ENCODE measurements around the gene ZC3H12D.

Gene ZC3H12D

GRCh38 chr6:149422581-149422980 is 62.2 kb downstream of the ZC3H12D start:
- no peak for ATAC-seq
- no peak for TF ChIP-seq ZC3H10 (CRISPR knock-in tag; IDR thresholded peaks at IDR 0.05)
- TF ChIP-seq TSHZ2 (CRISPR knock-in tag; IDR thresholded peaks at IDR 0.05): no peak
- TF ChIP-seq GLIS3 (CRISPR knock-in tag; IDR thresholded peaks at IDR 0.05): no peak
- TF ChIP-seq TCF4 (CRISPR knock-in tag; IDR thresholded peaks at IDR 0.05; ENCODE audit: borderline replicate concordance): no peak
- TF ChIP-seq ZNF70 (CRISPR knock-in tag; IDR thresholded peaks at IDR 0.05): no peak

- TF ChIP-seq GLIS3 (CRISPR knock-in tag; IDR thresholded peaks at IDR 0.05) (no peak), CSDC2 (CRISPR knock-in tag; IDR thresholded peaks at IDR 0.05) (no peak), CREB5 (CRISPR knock-in tag; IDR thresholded peaks at IDR 0.05; ENCODE audit: low read depth) (no peak), RARB (CRISPR knock-in tag; IDR thresholded peaks at IDR 0.05) (no peak), ZNF70 (CRISPR knock-in tag; IDR thresholded peaks at IDR 0.05) (no peak), ZC3H10 (CRISPR knock-in tag; IDR thresholded peaks at IDR 0.05) (no peak), ESRRG (CRISPR knock-in tag; IDR thresholded peaks at IDR 0.05) (no peak), OSR1 (CRISPR knock-in tag; IDR thresholded peaks at IDR 0.05) (no peak), CSRNP3 (CRISPR knock-in tag; IDR thresholded peaks at IDR 0.05) (no peak), TCF4 (CRISPR knock-in tag; IDR thresholded peaks at IDR 0.05; ENCODE audit: borderline replicate concordance) (no peak), TSHZ2 (CRISPR knock-in tag; IDR thresholded peaks at IDR 0.05) (no peak), PATZ1 (CRISPR knock-in tag; IDR thresholded peaks at IDR 0.05; ENCODE audit: borderline replicate concordance) (no peak)
- no peak for ATAC-seq
These were observed 63.7 kb downstream of the ZC3H12D start for GRCh38 chr6:149421132-149421531.

GRCh38 chr6:149419696-149420404 is 65.0 kb downstream of the ZC3H12D start:
- no peak for ATAC-seq
- TF ChIP-seq TOX (CRISPR knock-in tag; IDR thresholded peaks at IDR 0.05; ENCODE audit: borderline replicate concordance) (no peak), ARNTL (CRISPR knock-in tag; IDR thresholded peaks at IDR 0.05; ENCODE audit: borderline replicate concordance, low read depth) (no peak), BACH2 (CRISPR knock-in tag; IDR thresholded peaks at IDR 0.05; ENCODE audit: borderline replicate concordance) (no peak), TSHZ2 (CRISPR knock-in tag; IDR thresholded peaks at IDR 0.05) (no peak), SNAI2 (CRISPR knock-in tag; IDR thresholded peaks at IDR 0.05) (no peak), CSRNP3 (CRISPR knock-in tag; IDR thresholded peaks at IDR 0.05) (no peak), RARB (CRISPR knock-in tag; IDR thresholded peaks at IDR 0.05) (no peak), ISL1 (CRISPR knock-in tag; IDR thresholded peaks at IDR 0.05) (no peak), GLIS3 (CRISPR knock-in tag; IDR thresholded peaks at IDR 0.05) (no peak), ZFP3 (CRISPR knock-in tag; IDR thresholded peaks at IDR 0.05) (no peak), TCF4 (CRISPR knock-in tag; IDR thresholded peaks at IDR 0.05; ENCODE audit: borderline replicate concordance) (no peak), ESRRG (CRISPR knock-in tag; IDR thresholded peaks at IDR 0.05) (no peak), ZFP30 (CRISPR knock-in tag; IDR thresholded peaks at IDR 0.05) (no peak), OSR1 (CRISPR knock-in tag; IDR thresholded peaks at IDR 0.05) (no peak)

Measured in SK-N-SH treated with all-trans-retinoic acid at 6 μM for 48 hours (cell line).